Loucy (cell line): ENCODE measurements around the gene MIA.
"Not testable (repeated sequence)": the region's sequence is repeated elsewhere in the genome, so short reads cannot be mapped to it uniquely, and the experiment has no call there.

Source experiments
- H2AFZ ChIP-seq: fragments of 200-600 bp; sonication (generic); 2 replicates; pipeline ENCODE4 v1.6.0; 2016; ENCODE audit warnings: antibody characterized with exemption, mild to moderate bottlenecking, low read length, moderate library complexity
- H3F3A ChIP-seq: fragments of 200-600 bp; 2 replicates; pipeline ENCODE4 v1.6.0; 2016; ENCODE audit warnings: antibody characterized with exemption, low read depth, mild to moderate bottlenecking
- H3K27me3 ChIP-seq: fragments of 200-600 bp; sonication (generic); 2 replicates; pipeline ENCODE4 v1.6.1; 2014; ENCODE audit warnings: low read length, mild to moderate bottlenecking; ENCODE audit not compliant: insufficient read depth, poor library complexity, severe bottlenecking
- H3K36me3 ChIP-seq: fragments of 200-600 bp; sonication (generic); 2 replicates; pipeline ENCODE4 v1.6.1; 2016; ENCODE audit warnings: low read length; ENCODE audit not compliant: insufficient read depth
- H3K4me1 ChIP-seq: fragments of 200-600 bp; sonication (generic); 2 replicates; pipeline ENCODE4 v1.5.1; 2014; ENCODE audit warnings: low read length, mild to moderate bottlenecking; ENCODE audit not compliant: insufficient read depth, poor library complexity, severe bottlenecking
- H3K4me2 ChIP-seq: fragments of 200-600 bp; sonication (generic); 2 replicates; pipeline ENCODE4 v1.6.0; 2014; ENCODE audit warnings: antibody characterized with exemption, low read length, low read depth, mild to moderate bottlenecking; ENCODE audit not compliant: poor library complexity, severe bottlenecking
- H3K4me3 ChIP-seq: fragments of 200-600 bp; sonication (generic); 2 replicates; pipeline ENCODE4 v1.5.1; 2014; ENCODE audit warnings: low read length, mild to moderate bottlenecking, mixed read lengths; ENCODE audit not compliant: poor library complexity, severe bottlenecking
- H3K79me2 ChIP-seq: fragments of 200-600 bp; sonication (generic); 2 replicates; pipeline ENCODE4 v1.6.1; 2014; ENCODE audit warnings: low read length; ENCODE audit not compliant: insufficient read depth
- H3K9ac ChIP-seq: fragments of 200-600 bp; sonication (generic); 2 replicates; pipeline ENCODE4 v1.6.0; 2014; ENCODE audit warnings: mild to moderate bottlenecking, low read depth, low read length, moderate library complexity; ENCODE audit not compliant: poor library complexity, severe bottlenecking
- H3K9me2 ChIP-seq: fragments of 200-600 bp; sonication (generic); replicated peaks from 2 replicates; pipeline ENCODE4 v1.6.1; 2016; ENCODE audit warnings: low read depth, low read length, mixed read lengths
- H3K9me3 ChIP-seq: fragments of 200-600 bp; sonication (generic); 2 replicates; pipeline ENCODE4 v1.6.1; 2014; ENCODE audit warnings: mild to moderate bottlenecking, antibody characterized with exemption, low read length, low read depth; ENCODE audit not compliant: insufficient read depth
- H4K20me1 ChIP-seq: fragments of 200-600 bp; sonication (generic); 2 replicates; pipeline ENCODE4 v1.6.0; 2014; ENCODE audit warnings: antibody characterized with exemption, low read length, mild to moderate bottlenecking; ENCODE audit not compliant: insufficient read depth, poor library complexity, severe bottlenecking
- EZH2phosphoT487 ChIP-seq: fragments of 200-600 bp; IDR thresholded peaks from 2 replicates; pipeline ENCODE4 v1.6.1; 2018; ENCODE audit warnings: antibody characterized with exemption, mild to moderate bottlenecking, moderate library complexity, borderline replicate concordance
- TF ChIP-seq, protein P1 (sequence below): fragments of 200-600 bp; sonication (generic); conservative IDR thresholded peaks from 2 replicates; pipeline ENCODE4 v1.5.1; 2014; ENCODE audit warnings: mild to moderate bottlenecking, antibody characterized with exemption, low read length

Gene MIA

DNA sequence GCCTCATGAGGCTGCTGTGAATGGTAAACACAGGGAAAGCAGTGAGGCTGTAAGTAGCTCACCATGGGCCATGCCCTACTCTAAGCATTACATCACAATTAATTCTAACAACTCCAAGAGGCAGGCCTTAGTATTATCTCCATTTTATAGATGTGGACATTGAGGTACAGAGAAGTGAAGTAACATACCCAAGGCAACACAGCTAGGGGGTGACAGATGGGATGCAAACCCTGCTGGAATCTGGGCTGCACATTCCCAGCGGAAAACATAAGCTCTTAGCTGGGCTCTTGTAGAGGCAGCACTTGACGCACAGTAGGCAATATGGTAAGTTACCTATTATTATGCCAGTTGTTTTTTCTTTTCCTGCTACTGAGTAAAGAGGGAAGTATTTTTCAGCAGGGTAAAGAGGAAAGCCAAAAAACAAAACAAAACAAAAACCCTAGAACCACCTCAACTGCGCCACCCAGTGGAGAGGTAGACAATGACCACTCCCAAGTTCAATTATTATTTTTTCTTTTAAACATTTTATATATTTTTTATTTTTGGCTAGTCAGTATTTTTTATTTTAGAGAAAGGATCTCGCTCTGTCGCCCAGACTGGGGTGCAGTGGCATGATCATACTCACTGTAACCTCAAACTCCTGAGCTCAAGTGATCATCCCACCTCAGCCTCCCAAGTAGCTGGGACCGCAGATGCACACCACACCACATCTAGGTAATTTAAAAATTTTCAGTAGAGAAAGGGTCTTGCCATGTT lies 44.3 kb downstream of the MIA start:
- not testable (repeated sequence) for H2AFZ ChIP-seq, H3K27me3 ChIP-seq, H3K4me1 ChIP-seq, H3K4me3 ChIP-seq, H3K9me3 ChIP-seq, H4K20me1 ChIP-seq, H3K4me2 ChIP-seq, H3F3A ChIP-seq, H3K9me2 ChIP-seq, H3K36me3 ChIP-seq, H3K79me2 ChIP-seq, H3K9ac ChIP-seq
- TF ChIP-seq, protein P1, sequence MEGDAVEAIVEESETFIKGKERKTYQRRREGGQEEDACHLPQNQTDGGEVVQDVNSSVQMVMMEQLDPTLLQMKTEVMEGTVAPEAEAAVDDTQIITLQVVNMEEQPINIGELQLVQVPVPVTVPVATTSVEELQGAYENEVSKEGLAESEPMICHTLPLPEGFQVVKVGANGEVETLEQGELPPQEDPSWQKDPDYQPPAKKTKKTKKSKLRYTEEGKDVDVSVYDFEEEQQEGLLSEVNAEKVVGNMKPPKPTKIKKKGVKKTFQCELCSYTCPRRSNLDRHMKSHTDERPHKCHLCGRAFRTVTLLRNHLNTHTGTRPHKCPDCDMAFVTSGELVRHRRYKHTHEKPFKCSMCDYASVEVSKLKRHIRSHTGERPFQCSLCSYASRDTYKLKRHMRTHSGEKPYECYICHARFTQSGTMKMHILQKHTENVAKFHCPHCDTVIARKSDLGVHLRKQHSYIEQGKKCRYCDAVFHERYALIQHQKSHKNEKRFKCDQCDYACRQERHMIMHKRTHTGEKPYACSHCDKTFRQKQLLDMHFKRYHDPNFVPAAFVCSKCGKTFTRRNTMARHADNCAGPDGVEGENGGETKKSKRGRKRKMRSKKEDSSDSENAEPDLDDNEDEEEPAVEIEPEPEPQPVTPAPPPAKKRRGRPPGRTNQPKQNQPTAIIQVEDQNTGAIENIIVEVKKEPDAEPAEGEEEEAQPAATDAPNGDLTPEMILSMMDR: peak; percentile 61

DNA sequence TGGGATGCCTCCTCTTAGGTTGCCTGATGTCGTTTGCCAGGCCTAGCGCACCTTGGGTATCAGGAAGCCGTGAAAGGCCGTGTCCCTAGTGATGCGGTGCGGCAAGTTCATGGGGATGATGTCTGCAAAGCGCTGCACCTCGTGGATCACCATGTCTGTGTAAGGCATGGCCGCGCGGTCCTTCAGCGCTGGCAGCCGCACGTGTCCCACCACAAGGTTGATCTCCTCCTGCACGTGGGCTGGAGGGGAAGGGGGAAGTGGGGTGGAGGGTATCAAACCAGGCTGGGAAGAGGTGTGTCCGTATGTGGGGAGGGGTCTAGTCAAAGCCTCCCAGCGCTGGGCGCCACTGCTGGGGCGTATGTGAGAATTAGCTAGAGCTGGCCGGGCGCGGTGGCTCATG lies 46.8 kb downstream of the MIA start:
- Histone ChIP-seq H3K9me2 (no peaks in the 10 kb centered on the region), H2AFZ (no peak overlapping the region), H3K79me2 (no peaks in the 10 kb centered on the region), H3K4me2 (no peak overlapping the region), H3K9me3 (no peaks in the 10 kb centered on the region), H3K4me1 (no peaks in the 10 kb centered on the region), H3K4me3 (no peak overlapping the region), H3F3A (no peaks in the 10 kb centered on the region), H3K9ac (no peak overlapping the region), H4K20me1 (no peaks in the 10 kb centered on the region), H3K36me3 (no peaks in the 10 kb centered on the region; the same call in 1 of the 2 replicates), H3K27me3 (no peaks in the 10 kb centered on the region)
- TF ChIP-seq EZH2phosphoT487: no peak
- TF ChIP-seq, protein P1: no peak

DNA sequence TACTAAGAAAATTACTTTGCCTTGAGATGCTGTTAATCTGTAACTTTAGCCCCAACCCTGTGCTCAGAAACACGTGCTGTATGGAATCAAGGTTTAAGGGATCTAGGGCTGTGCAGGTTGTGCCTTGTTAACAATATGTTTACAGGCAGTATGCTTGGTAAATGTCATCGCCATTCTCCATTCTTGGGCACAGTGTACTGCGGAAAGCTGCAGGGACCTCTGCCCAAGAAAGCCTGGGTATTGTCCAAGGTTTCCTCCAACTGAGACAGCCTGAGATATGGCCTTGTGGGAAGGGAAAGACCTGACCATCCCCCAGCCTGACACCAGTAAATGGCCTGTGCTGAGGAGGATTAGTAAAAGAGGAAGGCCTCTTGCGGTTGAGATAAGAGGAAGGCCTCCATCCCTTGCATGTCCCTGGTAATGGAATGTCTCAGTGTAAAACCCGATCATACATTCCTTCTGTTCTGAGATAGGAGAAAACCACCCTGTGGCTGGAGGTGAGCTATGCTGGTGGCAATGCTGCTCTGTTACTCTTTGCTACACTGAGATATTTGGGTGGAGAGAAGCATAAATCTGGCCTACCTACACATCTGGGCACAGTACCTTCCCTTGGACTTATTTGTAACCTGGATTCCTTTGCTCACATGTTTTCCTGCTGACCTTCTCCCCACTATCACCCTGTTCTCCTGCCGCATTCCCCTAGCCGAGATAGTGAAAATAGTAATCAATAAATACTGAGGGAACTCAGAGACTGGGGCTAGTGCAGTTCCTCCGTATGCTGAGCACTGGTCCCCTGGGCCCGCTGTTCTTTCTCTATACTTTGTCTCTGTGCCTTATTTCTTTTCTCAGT lies 47.6 kb downstream of the MIA start:
- H3K4me3 ChIP-seq, H3K4me2 ChIP-seq, H4K20me1 ChIP-seq, H3K9ac ChIP-seq, H3K79me2 ChIP-seq, H3K36me3 ChIP-seq, H3K9me3 ChIP-seq, H2AFZ ChIP-seq, H3K27me3 ChIP-seq, H3K4me1 ChIP-seq, H3K9me2 ChIP-seq, H3F3A ChIP-seq: not testable (repeated sequence)

DNA sequence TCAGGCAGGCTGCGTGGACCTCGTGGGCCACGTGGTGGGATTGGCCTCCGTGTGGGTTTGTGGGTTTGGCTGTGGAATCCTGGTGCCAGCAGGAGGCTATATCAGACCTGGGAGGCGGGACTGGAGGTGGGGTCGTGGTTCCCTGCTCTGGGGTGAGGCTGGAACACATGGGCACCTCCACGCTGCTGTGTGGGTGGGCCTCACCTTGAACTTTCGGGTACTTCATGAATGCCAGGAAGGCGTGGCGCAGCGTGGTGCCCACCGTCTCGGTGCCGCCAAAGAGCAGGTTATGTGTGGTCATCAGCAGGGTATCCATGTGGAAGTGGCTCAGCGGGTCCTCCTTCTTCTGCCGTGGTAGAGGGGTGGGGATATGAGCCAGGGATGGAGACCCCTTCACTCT lies 49.6 kb downstream of the MIA start:
- H3K27me3 ChIP-seq, H2AFZ ChIP-seq, H4K20me1 ChIP-seq, H3K79me2 ChIP-seq, H3K9ac ChIP-seq, H3K9me2 ChIP-seq, H3F3A ChIP-seq, H3K36me3 ChIP-seq, H3K9me3 ChIP-seq, H3K4me2 ChIP-seq, H3K4me3 ChIP-seq, H3K4me1 ChIP-seq: not testable (repeated sequence)

DNA sequence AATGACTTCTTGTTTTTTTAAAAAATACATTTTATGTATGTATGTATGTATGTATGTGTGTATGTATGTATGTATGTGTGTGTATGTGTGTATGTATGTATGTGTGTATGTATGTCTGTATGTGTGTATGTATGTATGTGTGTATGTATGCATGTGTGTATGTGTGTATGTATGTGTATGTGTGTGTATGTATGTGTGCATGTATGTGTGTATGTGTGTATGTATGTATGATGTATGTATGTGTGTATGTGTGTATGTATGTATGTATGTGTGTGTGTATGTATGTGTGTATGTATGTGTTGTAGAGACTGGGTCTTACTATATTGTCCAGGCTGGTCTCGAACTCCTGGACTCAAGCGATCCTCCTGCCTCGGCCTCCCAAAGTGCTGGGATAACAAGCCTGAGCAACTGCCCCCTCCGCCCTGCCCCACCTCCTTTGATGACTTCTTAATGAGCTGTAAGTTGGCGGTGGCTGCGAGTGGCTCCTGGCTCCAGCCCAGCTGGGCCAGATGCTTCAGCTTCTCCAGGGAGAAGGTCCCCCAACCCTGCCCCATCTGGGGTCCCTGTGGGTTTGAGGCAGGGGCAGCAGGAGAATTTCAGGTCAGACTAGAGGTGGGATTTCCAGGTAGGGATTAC lies 50.3 kb downstream of the MIA start:
- H3K79me2 ChIP-seq, H3K36me3 ChIP-seq, H3K27me3 ChIP-seq, H3K4me2 ChIP-seq, H3K4me3 ChIP-seq, H3F3A ChIP-seq, H2AFZ ChIP-seq, H3K9ac ChIP-seq, H4K20me1 ChIP-seq, H3K9me3 ChIP-seq, H3K4me1 ChIP-seq, H3K9me2 ChIP-seq: not testable (repeated sequence)
